ENCODE measurements around the gene POLQ. TPM values are rescaled to one million over a fixed set of nuclear protein-coding genes. Genes with fewer than 3 reads are reported as not detected.
A peak's percentile ranks its signal among the peaks of the same experiment; 100 is the strongest.

Gene POLQ
- total and polyA plus RNA-seq, 9 of the 15 experiments (the other 6 are each of a cell fraction or from before 2014, with no cell fraction given) = 1.5 to 19.0 (median 8.8) TPM

- TF ChIP-seq ATF4 (CRISPR knock-in tag; IDR thresholded peaks at IDR 0.05) (no peak), ZSCAN29 (IDR thresholded peaks at IDR 0.05) (no peak), FUS (optimal IDR thresholded peaks at IDR 0.05; ENCODE audit: low read depth, low read length) (no peak), GABPB1 (CRISPR knock-in tag; IDR thresholded peaks at IDR 0.05) (peak; percentile 80), RNF2 (IDR thresholded peaks at IDR 0.05) (no peak), ZNF75A (CRISPR knock-in tag; IDR thresholded peaks at IDR 0.05) (no peak), FOXK2 (conservative IDR thresholded peaks at IDR 0.05 in 1 of 2, IDR thresholded peaks at IDR 0.05 in 1 of 2; ENCODE audit: low read depth in 2 of 2) (0 out of 4 replicates have a peak, but pooled peaks of 1 of the 2 experiments have one; percentile 40), KAT7 (CRISPR knock-in tag; IDR thresholded peaks at IDR 0.05; ENCODE audit: borderline replicate concordance) (no peak; the same call in 1 of the 2 replicates), MEF2A (IDR thresholded peaks at IDR 0.05; ENCODE audit: control insufficient read depth, low read depth, low read length) (no peak), CTCFL (IDR thresholded peaks at IDR 0.05; ENCODE audit: borderline replicate concordance, insufficient read depth, low read depth, low read length, poor library complexity, severe bottlenecking) (no peak), HMGXB4 (CRISPR knock-in tag; IDR thresholded peaks at IDR 0.05) (no peak), ZNF384 (IDR thresholded peaks at IDR 0.05; ENCODE audit: low read depth, low read length) (no peak), HDAC3 (IDR thresholded peaks at IDR 0.05; ENCODE audit: borderline replicate concordance, partially characterized antibody) (no peak), RBM17 (IDR thresholded peaks at IDR 0.05; ENCODE audit: borderline replicate concordance, low read depth, low read length) (no peak), MNT (conservative IDR thresholded peaks at IDR 0.05) (peak in 1 of 2 experiments; percentile 62; a peak in 2 of 4 replicates), TGIF2 (CRISPR knock-in tag; IDR thresholded peaks at IDR 0.05) (no peak), SMC3 (conservative IDR thresholded peaks at IDR 0.05; ENCODE audit: insufficient read depth, low read depth, low read length) (no peak), KAT2B (IDR thresholded peaks at IDR 0.05; ENCODE audit: low read depth, low read length) (no peak), POLR2B (IDR thresholded peaks at IDR 0.05; ENCODE audit: low read depth, partially characterized antibody) (peak; percentile 55), POLR2H (tag; IDR thresholded peaks at IDR 0.05; ENCODE audit: low read depth) (peak; percentile 28; the same call in 1 of the 2 replicates), LEF1 (IDR thresholded peaks at IDR 0.05) (no peak), TEAD2 (tag; IDR thresholded peaks at IDR 0.05) (no peak)
Measured at GRCh38 chr3:121545574-121546455, at the start of gene POLQ (continued).
